IMR-90 (cell line): Measurements from ENCODE around the gene IBSP. TPM values are rescaled to one million over a fixed set of nuclear protein-coding genes. Genes with fewer than 3 reads are reported as not detected.

Source experiments
- ATAC-seq: fragments of 200-7000 bp; cut with Tn5 transposase; 2 replicates; pipeline ENCODE4 v1.9.1; 2020; ENCODE audit warnings: low read depth, mild to moderate bottlenecking, moderate library complexity
- BruUV-seq: library from RNA; stranded (reverse); fragments of 400-500 nt; replicated peaks from 2 replicates; lab custom pipeline; 2021; lab: Mats Ljungman, UMichigan
- CTCF ChIA-PET: fragments of 300-600 bp; formaldehyde crosslinking; extraction: SDS; loops from one replicate; lab custom pipeline; 2021; ENCODE audit warnings: antibody characterized with exemption; lab: Yijun Ruan, JAX
- POLR2A ChIA-PET: fragments of 300-600 bp; sonication (Branson Sonifier 250); formaldehyde crosslinking; loops from one replicate; lab custom pipeline; 2022; ENCODE audit warnings: antibody characterized with exemption; ENCODE audit not compliant: unreplicated experiment; lab: Charles Lee
- DNase-seq: peaks from one replicate; pipeline ENCODE4 v3.0.0; 2013
- H2AFZ ChIP-seq: replicated peaks from 2 replicates; pipeline ENCODE3; 2013; ENCODE audit warnings: low read length, mild to moderate bottlenecking; ENCODE audit not compliant: poor library complexity
- H2AK5ac ChIP-seq: 2 replicates; pipeline ENCODE4 v1.6.1; 2013; ENCODE audit warnings: low read depth, low read length, inconsistent platforms
- H2AK9ac ChIP-seq: replicated peaks from 2 replicates; pipeline ENCODE3; 2013; ENCODE audit warnings: mild to moderate bottlenecking, low read depth, low read length, moderate library complexity; ENCODE audit not compliant: poor library complexity
- H2BK120ac ChIP-seq: 2 replicates; pipeline ENCODE4 v1.6.1; 2013; ENCODE audit warnings: low read depth, low read length, inconsistent platforms
- H2BK15ac ChIP-seq: 3 replicates; pipeline ENCODE4 v1.6.1; 2013; ENCODE audit warnings: low read depth, low read length, inconsistent platforms
- H2BK20ac ChIP-seq: 2 replicates; pipeline ENCODE4 v1.6.1; 2013; ENCODE audit warnings: low read depth, mild to moderate bottlenecking, inconsistent platforms, low read length, moderate library complexity
- H2BK5ac ChIP-seq: 2 replicates; pipeline ENCODE4 v1.6.1; 2013; ENCODE audit warnings: mild to moderate bottlenecking, low read depth, low read length, inconsistent platforms; ENCODE audit not compliant: poor library complexity, severe bottlenecking
- H3K14ac ChIP-seq: replicated peaks from 2 replicates; pipeline ENCODE4 v1.6.1; 2013; ENCODE audit warnings: low read depth, low read length, inconsistent platforms
- H3K18ac ChIP-seq: 2 replicates; pipeline ENCODE4 v1.6.1; 2013; ENCODE audit warnings: low read depth, low read length, control low read depth
- H3K23ac ChIP-seq: 2 replicates; pipeline ENCODE4 v1.6.1; 2013; ENCODE audit warnings: low read depth, low read length, inconsistent platforms
- H3K27ac ChIP-seq: 2 replicates; pipeline ENCODE4 v1.5.1; 2013; ENCODE audit warnings: mild to moderate bottlenecking, control low read depth, low read length; ENCODE audit not compliant: insufficient read depth
- H3K27me3 ChIP-seq: 2 replicates; pipeline ENCODE4 v1.6.1; 2013; ENCODE audit warnings: low read length; ENCODE audit not compliant: control insufficient read depth, insufficient read depth
- H3K36me3 ChIP-seq: 2 replicates; pipeline ENCODE4 v1.6.1; 2013; ENCODE audit warnings: low read length, mixed read lengths; ENCODE audit not compliant: control insufficient read depth, insufficient read depth
- H3K4ac ChIP-seq: 2 replicates; pipeline ENCODE4 v1.6.1; 2013; ENCODE audit warnings: low read depth, low read length, inconsistent platforms
- H3K4me1 ChIP-seq: 2 replicates; pipeline ENCODE4 v1.6.1; 2013; ENCODE audit warnings: low read length, mixed read lengths; ENCODE audit not compliant: control insufficient read depth, insufficient read depth
- H3K4me2 ChIP-seq: 2 replicates; pipeline ENCODE4 v1.6.1; 2013; ENCODE audit warnings: low read depth, mild to moderate bottlenecking, control low read depth, low read length, moderate library complexity
- H3K4me3 ChIP-seq: 2 replicates; pipeline ENCODE4 v1.5.1; 2013; ENCODE audit warnings: low read depth, mild to moderate bottlenecking, control low read depth, low read length, moderate library complexity; ENCODE audit not compliant: insufficient read depth
- H3K56ac ChIP-seq: 2 replicates; pipeline ENCODE4 v1.6.1; 2013; ENCODE audit warnings: low read length, inconsistent platforms; ENCODE audit not compliant: insufficient read depth; ENCODE audit errors: extremely low read depth
- H3K79me1 ChIP-seq, 2 experiments: 2 replicates each; pipeline ENCODE4 v1.6.1; 2013; ENCODE audit warnings: low read length in 2 of 2, inconsistent platforms in 1 of 2, low read depth in 1 of 2
- H3K9ac ChIP-seq: 2 replicates; pipeline ENCODE4 v1.6.1; 2013; ENCODE audit warnings: low read depth, low read length, control low read depth
- H3K9me1 ChIP-seq: 2 replicates; pipeline ENCODE4 v1.6.1; 2013; ENCODE audit warnings: low read length, inconsistent platforms; ENCODE audit not compliant: insufficient read depth
- H3K9me3 ChIP-seq: 2 replicates; pipeline ENCODE4 v1.6.1; 2013; ENCODE audit warnings: low read length; ENCODE audit not compliant: control insufficient read depth, insufficient read depth
- H4K20me1 ChIP-seq: 2 replicates; pipeline ENCODE4 v1.6.1; 2013; ENCODE audit warnings: low read length, inconsistent platforms; ENCODE audit not compliant: insufficient read depth
- H4K5ac ChIP-seq: 2 replicates; pipeline ENCODE4 v1.6.1; 2013; ENCODE audit warnings: mild to moderate bottlenecking, low read depth, low read length, control low read depth
- H4K8ac ChIP-seq, 2 experiments: 2 replicates each; pipeline ENCODE4 v1.6.1; 2013; ENCODE audit warnings: low read depth in 2 of 2, low read length in 2 of 2, control low read depth in 1 of 2, inconsistent platforms in 1 of 2
- H4K91ac ChIP-seq: 2 replicates; pipeline ENCODE4 v1.6.1; 2013; ENCODE audit warnings: low read depth, low read length, inconsistent platforms; ENCODE audit not compliant: insufficient read depth
- FOS ChIP-seq: fragments of 150-350 bp; IDR thresholded peaks from 2 replicates; pipeline ENCODE4 v1.6.1; 2016; ENCODE audit warnings: low read depth, low read length
- MXI1 ChIP-seq: IDR thresholded peaks from 2 replicates; pipeline ENCODE4 v1.6.1; 2012; ENCODE audit warnings: low read depth, mild to moderate bottlenecking, low read length, moderate library complexity, borderline replicate concordance
- NFE2L2 ChIP-seq: fragments of 150-350 bp; IDR thresholded peaks from 2 replicates; pipeline ENCODE4 v1.6.1; 2016; ENCODE audit warnings: low read depth, mild to moderate bottlenecking, low read length
- RAD21 ChIP-seq: IDR thresholded peaks from 2 replicates; pipeline ENCODE4 v1.6.1; 2012; ENCODE audit warnings: low read length, improper control_type of control experiment
- SMC3 ChIP-seq: fragments of 150-350 bp; IDR thresholded peaks from 2 replicates; pipeline ENCODE4 v1.6.1; 2016; ENCODE audit warnings: low read depth, mild to moderate bottlenecking, antibody characterized with exemption, low read length, moderate library complexity
- USF2 ChIP-seq: fragments of 150-350 bp; IDR thresholded peaks from 2 replicates; pipeline ENCODE4 v1.6.1; 2017; ENCODE audit warnings: mild to moderate bottlenecking, antibody characterized with exemption, low read length, low read depth
- WGBS, 2 experiments: methylation state at CpG; one replicate each; pipeline versions ENCODE4 v1.1.5 to v1.1.7; 2013; ENCODE audit warnings: missing lambda C conversion rate in 2 of 2; ENCODE audit not compliant: insufficient read length in 1 of 2; ENCODE audit errors: extremely low coverage in 2 of 2; 5-methylcytosine and 5-hydroxymethylcytosine counted together
- dilution Hi-C: fragments of 300-500 bp; cut with HindIII; formaldehyde crosslinking; loops from one replicate; pipeline ENCODE4 v1.14.3; 2018; ENCODE audit warnings: low sequenced_read_pairs; ENCODE audit not compliant: unreplicated experiment
- in situ Hi-C: fragments of 300-500 bp; cut with MboI; formaldehyde crosslinking; loops from 3 replicates; pipeline ENCODE4 v1.14.3; 2019; ENCODE audit warnings: low sequenced_read_pairs, inconsistent platforms, mixed read lengths
- intact Hi-C: fragments of 100-400 bp; cut with micrococcal nuclease; formaldehyde crosslinking; loops from 2 replicates; pipeline ENCODE4 v1.10.0; 2022
- polyA plus RNA-seq, 3 experiments: library from polyadenylated mRNA; depleted of rRNA; stranded (reverse); fragments of >200 nt; gene quantifications; 2 replicates each; pipeline ENCODE4 v1.2.3, GENCODE V29; 2012; ENCODE audit warnings: low replicate concordance in 1 of 3
- total RNA-seq: library from RNA; depleted of rRNA; stranded (reverse); fragments of >200 nt; gene quantifications from 2 replicates; pipeline ENCODE4 v1.2.3, GENCODE V29; 2012
- TF ChIP-seq, protein P1 (sequence below): conservative IDR thresholded peaks from 2 replicates; pipeline ENCODE4 v1.5.1; 2012; ENCODE audit warnings: mild to moderate bottlenecking, low read depth, low read length, improper control_type of control experiment

Gene IBSP
- total and polyA plus RNA-seq, 2 of the 4 experiments (the other 2 are of a cell fraction) = not detected

- DNase-seq (peak; percentile 49), ATAC-seq (peak; percentile 82)
- Histone ChIP-seq H3K4me1 (no peaks in the 10 kb centered on the region), H2BK5ac (no peak overlapping the region), H3K4me2 (no peak overlapping the region), H3K4me3 (no peak overlapping the region), H3K14ac (no peak overlapping the region), H3K4ac (no peak overlapping the region), H2BK15ac (no peak overlapping the region), H4K8ac (no peak overlapping the region), H3K9me3 (no peaks in the 10 kb centered on the region), H2AFZ (no peak overlapping the region), H2BK20ac (no peak overlapping the region), H3K56ac (no peak overlapping the region), H4K5ac (no peak overlapping the region), H3K23ac (no peak overlapping the region), H3K27ac (no peak overlapping the region), H3K18ac (no peak overlapping the region), H2BK120ac (no peak overlapping the region), H3K9me1 (no peaks in the 10 kb centered on the region), H3K79me1 (no peaks in the 10 kb centered on the region), H4K20me1 (no peaks in the 10 kb centered on the region), H4K91ac (no peak overlapping the region), H2AK5ac (no peak overlapping the region), H3K27me3 (peaks cover 5% of the 10 kb centered on the region), H3K36me3 (no peaks in the 10 kb centered on the region), H3K9ac (no peak overlapping the region), H2AK9ac (no peak overlapping the region)
- intact Hi-C loops (loop anchor here (1.0 to 5.0 kb wide), 3 partner anchors 160 to 568 kb away; no protein-coding TSS in a partner anchor), in situ Hi-C loops (loop anchor here (5.0 kb wide), 1 partner anchor 157 kb away; no protein-coding TSS in a partner anchor), dilution Hi-C loops (no loop called here)
- no TSS peak for BruUV-seq
- TF ChIP-seq SMC3 = peak; percentile 78
- TF ChIP-seq, protein P1, sequence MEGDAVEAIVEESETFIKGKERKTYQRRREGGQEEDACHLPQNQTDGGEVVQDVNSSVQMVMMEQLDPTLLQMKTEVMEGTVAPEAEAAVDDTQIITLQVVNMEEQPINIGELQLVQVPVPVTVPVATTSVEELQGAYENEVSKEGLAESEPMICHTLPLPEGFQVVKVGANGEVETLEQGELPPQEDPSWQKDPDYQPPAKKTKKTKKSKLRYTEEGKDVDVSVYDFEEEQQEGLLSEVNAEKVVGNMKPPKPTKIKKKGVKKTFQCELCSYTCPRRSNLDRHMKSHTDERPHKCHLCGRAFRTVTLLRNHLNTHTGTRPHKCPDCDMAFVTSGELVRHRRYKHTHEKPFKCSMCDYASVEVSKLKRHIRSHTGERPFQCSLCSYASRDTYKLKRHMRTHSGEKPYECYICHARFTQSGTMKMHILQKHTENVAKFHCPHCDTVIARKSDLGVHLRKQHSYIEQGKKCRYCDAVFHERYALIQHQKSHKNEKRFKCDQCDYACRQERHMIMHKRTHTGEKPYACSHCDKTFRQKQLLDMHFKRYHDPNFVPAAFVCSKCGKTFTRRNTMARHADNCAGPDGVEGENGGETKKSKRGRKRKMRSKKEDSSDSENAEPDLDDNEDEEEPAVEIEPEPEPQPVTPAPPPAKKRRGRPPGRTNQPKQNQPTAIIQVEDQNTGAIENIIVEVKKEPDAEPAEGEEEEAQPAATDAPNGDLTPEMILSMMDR = peak; percentile 68
- TF ChIP-seq RAD21 = peak; percentile 75
- no peak for TF ChIP-seq USF2
- no peak for TF ChIP-seq NFE2L2
- TF ChIP-seq MXI1 = no peak
- 0 out of 2 replicates have a peak, but pooled peaks have one; percentile 2 for TF ChIP-seq FOS
- POLR2A ChIA-PET = no interaction called here
- WGBS, 2 experiments = no CpG with 5 or more reads among the region's 7 CpGs
- CTCF ChIA-PET = interaction anchor here (1.3 to 3.6 kb wide), 3 partner anchors 10 to 161 kb away, joined by 3 to 20 read pairs (median 5); no protein-coding TSS in a partner anchor
Observed at GRCh38 chr4:87838890-87839591, 39.7 kb downstream of the IBSP start.
